Measurements from ENCODE around the gene PAPOLB.

The PAPOLB gene

GRCh38 chr7:4808565-4808964 is 53.3 kb downstream of the PAPOLB start:
- in situ Hi-C loops (cut with HindIII; ENCODE audit: low pct_unique_long_range_greater_than_20kb, low sequenced_read_pairs), result no loop called here
- DNase-seq (ENCODE audit: low read depth in 1 of 2, low spot score in 1 of 2), result no peak
- no peak for TF ChIP-seq JUND (IDR thresholded peaks at IDR 0.05; ENCODE audit: low read depth)

DNA sequence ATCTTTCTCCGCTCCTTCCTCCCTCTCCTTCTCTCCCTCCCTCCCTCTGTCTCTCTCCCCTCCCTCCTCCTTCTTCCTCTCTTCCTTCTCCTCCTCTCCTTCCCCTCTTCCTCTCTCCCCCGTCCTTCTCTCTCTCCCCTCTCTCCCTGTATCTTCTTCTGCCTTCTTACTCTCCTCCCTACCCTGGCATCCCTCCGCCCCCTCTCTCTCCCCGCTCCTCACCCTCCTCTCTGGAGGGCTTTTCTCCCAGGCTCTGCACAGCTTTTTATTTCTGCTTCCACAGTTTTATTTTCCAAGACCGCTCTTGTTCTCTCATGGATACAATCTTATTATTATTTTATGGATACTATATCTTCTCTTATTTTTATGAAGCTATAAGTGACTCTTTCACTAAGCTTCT is 53.8 kb downstream of the PAPOLB start:
- no peak for DNase-seq (ENCODE audit: low read depth in 1 of 2, low spot score in 1 of 2)
- in situ Hi-C loops (cut with HindIII; ENCODE audit: low pct_unique_long_range_greater_than_20kb, low sequenced_read_pairs), result no loop called here
- no peak for TF ChIP-seq JUND (IDR thresholded peaks at IDR 0.05; ENCODE audit: low read depth)

Data from T47D (cell line).